ENCODE data around the gene RNASET2. TPM values are rescaled to one million over a fixed set of nuclear protein-coding genes. Genes with fewer than 3 reads are reported as not detected.
A peak's percentile ranks its signal among the peaks of the same experiment; 100 is the strongest.

RNASET2 gene, protein sequence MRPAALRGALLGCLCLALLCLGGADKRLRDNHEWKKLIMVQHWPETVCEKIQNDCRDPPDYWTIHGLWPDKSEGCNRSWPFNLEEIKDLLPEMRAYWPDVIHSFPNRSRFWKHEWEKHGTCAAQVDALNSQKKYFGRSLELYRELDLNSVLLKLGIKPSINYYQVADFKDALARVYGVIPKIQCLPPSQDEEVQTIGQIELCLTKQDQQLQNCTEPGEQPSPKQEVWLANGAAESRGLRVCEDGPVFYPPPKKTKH
- 146 TPM for total RNA-seq

DNA sequence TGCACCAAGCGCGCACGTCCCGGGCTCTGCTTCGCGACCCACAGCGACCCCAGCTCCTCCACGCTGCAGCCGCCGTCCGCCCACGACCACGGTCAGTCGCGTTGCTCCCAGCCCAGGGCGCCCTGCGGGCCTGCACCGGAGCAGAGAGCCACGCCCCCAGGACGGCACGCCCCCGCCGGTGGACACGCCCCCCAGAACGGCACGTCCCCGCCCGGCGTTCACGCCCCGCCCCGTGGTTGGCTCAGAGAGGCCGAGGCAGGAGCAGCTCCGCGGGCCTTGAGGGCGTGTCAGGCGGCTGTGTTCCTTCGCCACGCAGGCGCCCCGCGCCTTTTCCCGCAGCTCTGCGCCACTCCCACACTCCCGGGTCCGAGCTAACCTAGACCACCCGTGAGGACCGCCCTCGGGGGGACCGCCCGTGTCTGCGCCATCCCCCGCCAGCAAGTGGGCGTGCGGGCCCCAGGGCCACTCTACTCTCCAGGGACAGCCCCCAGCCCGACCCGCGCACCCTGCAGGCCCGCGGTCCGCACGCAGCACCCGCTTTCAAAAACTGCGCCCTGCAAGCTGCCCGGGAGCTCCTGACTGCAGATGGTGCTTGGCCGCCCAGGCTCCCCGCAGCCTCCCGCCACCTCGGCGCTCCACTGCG is at the start of gene RNASET2:
TSS of gene RNASET2 (minus strand) at position 107 of the 643 bp plus-strand sequence. CDS start 368 bp downstream, outside the sequence.
- DNase-seq (ENCODE audit: low spot score), result peak; percentile 98

DNA sequence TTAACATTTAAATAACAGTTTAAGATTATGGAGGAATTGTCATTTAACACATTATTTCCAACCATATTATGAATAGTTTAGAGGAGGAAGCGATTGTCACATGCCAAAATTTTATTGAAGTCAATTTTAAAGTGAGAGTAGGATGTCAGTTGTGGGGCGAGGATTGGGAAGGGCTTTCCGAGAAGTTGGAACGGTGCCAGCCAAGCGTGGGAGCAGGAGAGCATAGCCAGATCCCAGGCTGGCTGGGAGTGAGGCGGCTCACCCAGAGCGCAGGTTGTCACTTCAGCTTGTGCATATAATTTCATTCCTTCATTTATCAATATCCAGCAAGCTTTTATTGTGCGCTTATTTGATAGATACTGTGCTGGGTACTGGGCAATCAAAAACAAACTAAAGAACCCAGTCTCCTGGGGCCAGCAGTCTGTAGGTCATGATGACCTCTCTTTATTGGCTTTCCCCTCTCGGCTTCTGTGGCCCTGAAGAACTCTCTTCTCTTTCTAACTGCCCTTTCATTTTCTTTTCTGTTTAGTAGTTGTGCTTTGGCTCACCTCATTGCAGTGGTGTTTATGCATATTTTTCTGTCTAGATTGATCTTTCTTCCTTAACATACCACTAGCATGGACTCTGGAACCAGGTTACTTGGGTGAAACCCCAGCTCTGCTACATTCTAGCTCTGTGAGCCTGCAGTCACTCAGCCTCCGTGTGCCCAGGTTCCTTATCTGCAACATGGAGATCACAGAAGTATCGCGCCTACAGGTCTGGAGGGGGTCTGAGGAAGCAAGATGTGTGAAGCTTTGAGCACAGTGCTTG is 49.2 kb upstream of the RNASET2 start:
- DNase-seq (ENCODE audit: low spot score), result no peak

DNA sequence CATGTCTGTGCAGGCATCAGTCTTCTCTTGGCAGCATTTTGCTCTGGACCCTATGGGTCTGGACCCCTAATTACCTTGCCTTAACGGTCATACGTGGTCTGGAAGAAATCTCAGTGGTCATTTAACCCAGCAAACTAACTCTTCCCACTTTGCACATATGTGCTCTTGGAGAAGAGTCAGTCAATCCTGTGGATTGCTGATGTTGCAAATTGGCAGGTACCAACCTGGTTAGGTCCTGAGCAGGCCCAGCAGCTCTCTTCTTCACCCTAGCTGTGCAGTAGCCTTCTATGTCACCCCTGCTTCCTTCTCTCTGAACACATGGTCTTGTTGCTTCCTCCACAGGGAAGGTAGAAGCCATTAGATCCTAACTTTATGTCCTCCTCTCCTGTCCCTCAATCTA is 44.4 kb upstream of the RNASET2 start:
- no peak for DNase-seq (ENCODE audit: low spot score)

DNA sequence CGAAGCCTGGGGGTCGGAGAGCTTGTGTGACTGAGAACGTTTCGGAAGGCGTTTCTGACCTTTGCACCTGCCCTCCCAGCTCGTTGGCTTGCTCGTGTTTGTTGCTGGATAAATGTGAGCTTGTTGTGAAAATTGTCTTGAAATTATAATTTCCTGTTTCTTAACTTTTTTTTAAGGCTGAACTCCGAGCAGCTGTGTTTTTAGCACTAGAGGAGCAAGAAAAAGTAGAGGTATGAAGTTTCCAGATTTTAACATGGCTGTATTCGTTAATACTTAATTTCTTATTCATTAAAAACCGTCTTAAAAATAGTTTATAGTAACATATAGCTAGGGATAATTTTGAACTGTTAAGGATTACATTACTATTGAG is 43.5 kb upstream of the RNASET2 start:
- DNase-seq (ENCODE audit: low spot score), result peak; percentile 25

DNA sequence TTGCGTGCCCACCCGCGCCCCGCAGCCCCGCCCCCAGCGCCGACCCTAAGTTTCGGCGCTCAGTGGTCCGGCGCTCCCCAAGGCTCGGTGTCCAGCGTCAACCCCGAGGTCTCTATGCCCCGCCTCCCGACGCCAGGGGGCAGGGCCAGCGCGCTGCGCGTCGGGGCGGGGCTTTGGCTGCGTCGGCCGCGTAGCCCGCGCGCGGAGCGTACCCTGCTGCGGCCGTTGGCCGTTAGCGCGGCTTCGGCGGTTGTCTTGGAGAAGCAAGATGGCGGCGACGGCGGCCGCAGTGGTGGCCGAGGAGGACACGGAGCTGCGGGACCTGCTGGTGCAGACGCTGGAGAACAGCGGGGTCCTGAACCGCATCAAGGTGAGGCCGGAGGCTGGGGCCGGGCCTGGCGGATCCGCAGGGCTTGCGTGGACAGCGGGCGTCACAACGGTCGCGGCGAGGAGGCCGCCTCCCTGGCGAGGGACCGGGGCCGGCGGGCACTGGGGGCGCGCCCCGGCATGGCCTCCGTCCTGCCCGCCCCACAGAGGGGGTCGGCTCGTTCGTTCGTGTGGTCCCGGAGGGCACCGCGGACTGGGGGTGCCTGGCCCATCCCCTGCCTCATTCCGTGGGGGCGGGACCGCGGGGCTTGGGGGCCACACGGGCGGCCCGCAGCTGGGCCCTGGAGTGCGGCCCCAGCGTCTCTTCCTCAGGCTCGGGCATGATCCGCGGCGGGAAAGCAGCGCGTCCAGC is 43.0 kb upstream of the RNASET2 start, which contains the start of gene CEP43:
TSS of gene CEP43 (plus strand) at position 253 of the 739 bp plus-strand sequence. CDS start at position 269, 16 bp downstream.
- peak; percentile 95 for DNase-seq (ENCODE audit: low spot score)

DNA sequence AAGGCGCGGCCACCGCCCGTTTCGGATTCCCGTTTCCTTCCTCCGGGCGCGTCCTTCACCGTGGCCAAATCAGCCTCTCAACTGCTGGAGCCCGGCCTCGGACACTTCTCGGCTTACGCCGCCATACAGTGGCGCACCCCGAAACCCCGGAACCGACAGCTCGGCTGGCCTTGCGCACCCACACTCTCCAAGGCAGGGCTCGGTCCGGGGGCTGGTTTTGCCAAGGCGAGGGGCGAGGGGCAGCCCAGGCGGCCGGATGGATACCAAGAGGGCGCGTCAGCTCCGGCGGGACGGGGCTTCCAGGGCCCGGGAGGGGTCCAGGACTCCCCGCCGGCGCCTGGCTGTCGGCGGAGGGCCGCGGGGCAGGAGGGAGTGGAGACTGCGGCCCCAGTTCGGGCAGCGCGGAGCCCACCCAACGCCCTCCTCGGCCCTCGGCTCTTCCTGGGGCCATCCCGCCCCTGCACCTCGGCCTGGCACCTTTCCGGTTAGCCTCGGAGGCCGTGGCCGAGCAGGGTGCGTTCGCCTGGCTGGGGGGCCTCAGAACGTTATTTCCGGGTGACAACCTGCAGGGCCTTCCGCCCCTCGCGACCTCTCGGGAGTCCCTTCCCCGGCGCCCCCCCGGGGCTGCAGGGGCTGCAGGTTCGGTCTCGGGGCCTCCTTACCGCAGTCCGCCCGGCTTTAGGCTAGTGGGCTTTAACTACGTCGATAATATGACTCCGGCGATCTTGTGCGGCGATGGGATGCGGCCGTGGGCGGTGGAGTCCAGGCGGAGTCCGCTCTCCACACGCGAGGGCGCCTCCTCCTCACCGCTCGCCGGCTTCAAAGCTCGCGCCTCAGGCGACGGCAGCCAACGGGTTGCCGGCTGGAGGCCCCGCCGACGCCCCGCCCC is 42.1 kb upstream of the RNASET2 start:
- no peak for DNase-seq (ENCODE audit: low spot score)

DNA sequence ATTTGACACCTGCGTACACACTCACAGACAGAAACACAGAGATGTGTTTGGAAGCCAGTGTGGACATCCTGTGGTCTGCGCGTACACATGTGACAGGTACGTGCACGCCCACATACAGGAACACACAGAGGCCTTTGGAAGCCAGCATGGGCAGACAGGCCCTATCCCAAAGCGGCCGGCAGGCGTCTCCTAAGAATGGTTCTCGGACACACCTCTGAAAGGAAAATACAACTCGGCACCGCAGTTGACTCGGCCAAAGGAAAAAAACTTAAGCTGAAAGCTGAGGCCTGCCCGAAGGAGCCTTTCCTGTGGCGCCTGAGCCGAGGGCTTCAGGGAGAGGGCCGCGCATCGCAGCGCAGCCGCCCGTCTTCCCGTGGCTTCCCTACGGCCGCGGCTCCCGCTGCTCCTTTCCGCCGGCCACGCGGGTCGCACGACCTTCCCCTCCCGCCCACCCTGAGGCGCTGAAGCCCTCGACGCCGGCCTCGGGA is 41.5 kb upstream of the RNASET2 start:
- peak; percentile 67 for DNase-seq (ENCODE audit: low spot score)

DNA sequence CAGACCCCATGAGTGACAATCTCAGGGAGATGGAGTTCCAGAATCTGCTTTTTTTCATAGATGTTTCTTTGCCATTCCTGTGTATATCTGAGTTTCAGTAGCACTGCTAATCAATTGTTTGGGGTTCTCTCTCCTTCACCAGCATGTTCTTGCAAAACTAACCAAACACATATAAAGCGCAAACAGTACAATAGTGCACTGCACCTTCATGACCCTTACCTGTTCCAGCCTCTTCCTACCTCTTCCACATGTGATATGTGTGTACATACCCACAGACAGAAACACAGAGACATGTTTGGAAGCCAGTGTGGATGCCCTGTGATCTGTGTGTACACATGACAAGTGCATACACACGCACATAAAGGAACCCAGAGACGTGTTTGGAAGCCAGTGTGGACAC is 41.0 kb upstream of the RNASET2 start:
- no peak for DNase-seq (ENCODE audit: low spot score)

DNA sequence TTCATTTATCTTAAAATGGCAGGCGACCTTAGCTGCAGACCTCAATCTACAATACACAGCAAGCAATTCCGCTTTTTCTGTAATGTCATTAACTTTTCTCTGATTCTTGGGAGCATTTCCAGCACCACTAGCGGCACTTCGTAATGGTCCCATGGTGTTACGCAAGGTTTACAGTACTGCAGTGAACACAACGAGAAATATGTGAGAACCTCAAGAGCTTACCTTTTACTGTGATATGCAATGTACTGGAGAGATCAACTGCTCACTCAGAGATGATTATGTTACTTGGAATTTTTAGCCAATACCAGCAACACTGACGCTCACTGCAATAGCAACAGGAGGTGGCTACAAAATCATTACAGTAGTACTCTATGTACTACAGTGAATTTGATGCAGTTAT is 40.1 kb upstream of the RNASET2 start:
- DNase-seq (ENCODE audit: low spot score), result no peak

DNA sequence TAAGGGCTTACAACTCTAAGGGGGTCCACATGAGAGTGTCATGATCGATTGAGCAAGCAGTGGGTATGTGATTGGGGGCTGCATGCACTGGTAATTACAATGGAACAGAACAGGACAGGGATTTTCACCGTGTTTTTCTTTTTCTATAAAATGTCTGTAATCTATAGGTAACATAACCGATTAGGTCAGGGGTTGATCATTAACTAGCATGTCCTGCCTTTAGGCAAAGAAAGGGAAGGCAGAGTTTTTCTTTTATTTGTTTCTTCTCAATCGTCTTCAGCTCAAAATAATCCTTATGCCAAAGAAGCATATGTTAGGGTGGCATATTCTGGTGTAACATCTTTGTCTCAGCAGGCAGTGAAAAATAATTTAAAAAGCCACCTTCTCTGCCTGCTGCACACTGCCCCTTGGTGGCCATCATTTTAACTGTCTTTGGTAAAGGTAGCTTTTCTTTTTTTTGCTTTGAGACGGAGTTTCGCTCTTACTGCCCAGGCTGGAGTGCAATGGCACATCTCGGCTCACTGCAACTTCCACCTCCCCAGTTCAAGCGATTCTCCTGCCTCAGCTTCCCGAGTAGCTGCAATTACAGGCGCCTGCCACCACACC is 33.2 kb upstream of the RNASET2 start:
- peak; percentile 25 for DNase-seq (ENCODE audit: low spot score)

DNA sequence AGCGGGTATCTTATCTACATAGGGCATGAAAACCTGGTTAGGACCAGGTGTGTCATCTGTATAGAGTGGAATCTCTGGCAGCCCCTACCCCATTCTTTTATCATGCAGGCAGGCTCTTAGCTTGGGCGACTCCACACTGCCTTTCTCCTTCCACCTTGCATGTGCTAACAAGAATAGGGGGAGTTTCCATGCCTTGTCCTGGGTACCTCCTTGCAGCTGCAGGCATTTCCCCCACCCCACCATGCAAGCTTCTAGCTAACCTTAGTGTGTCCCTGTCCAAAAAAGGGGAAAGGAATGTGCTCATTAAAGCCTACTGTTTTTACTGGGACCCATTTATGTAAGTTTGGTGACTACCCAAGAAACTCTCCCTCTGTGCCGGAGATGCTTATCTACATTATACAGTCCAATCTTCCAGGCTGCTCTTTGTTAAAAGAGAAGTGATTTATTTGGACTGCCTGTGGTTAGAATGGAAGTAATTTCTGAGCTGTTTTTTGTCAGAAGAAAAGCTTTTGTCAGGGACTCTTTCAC is 32.4 kb upstream of the RNASET2 start:
- no peak for DNase-seq (ENCODE audit: low spot score)

DNA sequence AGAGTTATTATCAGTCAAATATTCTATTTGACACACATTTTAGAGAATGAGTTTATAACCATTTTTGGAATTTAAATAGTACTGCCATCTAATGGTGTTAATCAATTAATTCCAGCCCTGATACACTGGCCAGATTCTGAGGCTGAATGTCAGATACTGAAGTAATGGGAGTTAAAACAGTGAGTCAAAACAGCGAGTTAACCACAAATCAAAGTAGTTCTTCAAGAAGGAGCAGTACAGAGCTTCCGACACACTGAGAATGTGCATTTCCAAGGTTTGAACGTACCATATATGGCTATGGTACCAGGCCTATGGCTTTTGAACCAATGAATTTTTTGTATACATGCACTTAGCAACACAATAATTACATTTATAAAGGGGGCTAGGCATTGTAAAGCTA is 31.6 kb upstream of the RNASET2 start:
- no peak for DNase-seq (ENCODE audit: low spot score)

DNA sequence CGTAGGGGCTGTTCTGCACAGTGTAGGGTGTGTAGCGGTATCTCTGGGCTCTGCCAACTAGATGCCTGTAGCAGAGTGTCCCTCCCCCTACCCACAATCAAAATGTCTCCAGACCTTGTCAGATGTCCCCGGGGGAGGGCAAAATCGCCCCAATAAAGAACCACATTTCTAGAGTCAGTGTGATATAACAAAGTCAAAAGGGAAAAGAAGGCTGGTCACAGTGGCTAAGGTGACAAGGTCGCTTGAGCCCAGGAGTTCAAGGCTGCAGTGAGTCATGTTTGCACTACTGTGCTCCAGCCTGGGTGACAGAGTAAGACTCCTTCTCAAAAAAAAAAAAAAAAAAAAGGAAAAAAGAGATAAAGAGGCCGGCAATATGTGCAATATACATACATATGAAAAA is 31.1 kb upstream of the RNASET2 start:
- no peak for DNase-seq (ENCODE audit: low spot score)

DNA sequence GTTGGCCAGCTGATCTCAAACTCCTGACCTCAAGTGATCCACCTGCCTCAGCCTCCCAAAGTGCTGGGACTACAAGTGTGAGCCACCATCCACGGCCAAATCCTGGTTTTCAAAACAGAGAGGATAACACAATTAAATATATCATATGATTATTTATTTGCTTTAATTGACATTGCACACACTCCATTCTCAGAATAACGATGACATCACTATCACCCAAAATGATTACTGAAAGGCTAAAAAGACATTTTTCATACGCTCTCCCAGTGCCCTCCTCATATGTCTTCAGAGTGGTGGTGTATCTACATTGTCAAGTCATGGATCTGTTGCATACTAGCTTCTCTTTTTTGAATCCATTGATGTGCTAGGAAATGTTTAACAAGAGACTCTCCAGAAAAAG is 24.4 kb upstream of the RNASET2 start:
- DNase-seq (ENCODE audit: low spot score), result no peak

DNA sequence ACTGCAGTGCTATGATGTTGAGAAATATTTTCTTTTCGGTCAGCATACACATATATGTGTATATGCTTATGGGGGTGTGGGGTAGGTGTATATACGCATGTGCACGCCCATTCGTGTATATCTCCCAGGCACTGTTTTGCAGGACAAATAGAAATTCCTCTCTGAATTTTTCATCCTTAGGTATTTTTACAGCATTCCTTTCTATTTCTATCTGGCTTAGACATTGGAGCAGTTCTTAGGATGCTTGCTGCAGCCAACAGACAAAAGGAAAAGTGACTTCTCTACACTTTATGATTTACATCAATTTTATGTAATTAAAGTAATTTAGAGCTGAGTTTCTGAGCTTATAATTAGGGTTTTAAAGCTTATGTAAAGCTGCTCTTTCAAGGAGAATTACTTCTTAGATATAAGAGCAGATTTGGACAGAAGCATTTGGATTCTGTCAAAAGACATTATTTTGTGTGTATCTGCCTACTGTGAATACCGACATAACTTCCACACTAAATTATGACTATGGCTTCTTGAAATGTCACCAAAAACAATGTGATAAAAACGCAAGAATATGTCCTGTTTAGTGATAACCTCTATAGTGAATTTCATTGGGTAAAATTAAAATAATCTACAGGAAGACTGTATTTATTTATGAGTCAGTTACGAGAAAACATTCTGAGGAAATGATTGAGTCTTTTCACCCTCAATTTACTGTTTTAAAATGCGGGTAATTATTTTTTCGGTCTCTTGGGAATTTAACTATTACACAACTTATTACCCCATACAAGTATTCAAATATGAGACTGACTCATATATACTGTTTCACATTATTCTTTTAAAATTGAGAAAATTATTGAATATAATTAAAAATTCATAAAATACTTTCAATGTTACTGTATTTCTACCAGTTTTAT is 21.5 kb upstream of the RNASET2 start:
- no peak for DNase-seq (ENCODE audit: low spot score)

DNA sequence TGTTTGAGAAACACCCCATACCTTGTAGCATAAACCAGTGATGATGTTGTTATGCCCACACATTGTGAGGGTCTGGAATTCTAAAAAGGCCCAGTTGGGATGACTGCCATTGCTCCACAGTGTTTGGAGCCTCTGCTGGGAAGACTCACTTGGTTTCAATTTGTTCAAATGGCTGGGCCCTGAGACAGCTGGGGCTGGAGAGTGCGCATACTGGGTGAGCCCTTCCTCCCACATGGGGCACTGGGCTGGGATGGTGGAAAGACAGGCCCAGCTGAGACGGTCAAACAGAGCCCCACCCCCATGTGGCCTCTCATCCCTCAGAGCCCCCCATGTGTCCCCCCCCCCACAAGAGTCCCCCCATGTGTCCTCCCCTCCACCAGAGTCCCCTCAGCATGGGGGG is 20.3 kb upstream of the RNASET2 start:
- no peak for DNase-seq (ENCODE audit: low spot score)

DNA sequence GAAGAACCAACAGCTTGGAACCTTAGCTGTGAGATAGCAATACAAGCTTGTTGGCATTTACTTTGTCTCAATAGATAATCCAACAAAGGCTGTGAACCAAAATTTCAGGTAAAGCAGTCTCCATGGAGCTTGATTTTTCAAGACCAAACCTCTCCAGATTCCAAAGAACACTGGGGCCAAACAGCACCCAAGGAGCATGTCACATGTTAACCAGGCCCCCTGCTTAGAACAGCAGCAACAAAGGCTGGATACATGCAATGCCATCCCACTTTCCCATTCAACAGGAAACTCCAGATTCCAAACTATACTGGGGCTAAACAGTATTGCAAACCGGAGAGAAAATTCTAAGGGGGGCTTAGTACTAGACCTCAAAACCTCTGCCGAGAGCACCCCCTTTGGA is 15.8 kb upstream of the RNASET2 start:
- no peak for DNase-seq (ENCODE audit: low spot score)

DNA sequence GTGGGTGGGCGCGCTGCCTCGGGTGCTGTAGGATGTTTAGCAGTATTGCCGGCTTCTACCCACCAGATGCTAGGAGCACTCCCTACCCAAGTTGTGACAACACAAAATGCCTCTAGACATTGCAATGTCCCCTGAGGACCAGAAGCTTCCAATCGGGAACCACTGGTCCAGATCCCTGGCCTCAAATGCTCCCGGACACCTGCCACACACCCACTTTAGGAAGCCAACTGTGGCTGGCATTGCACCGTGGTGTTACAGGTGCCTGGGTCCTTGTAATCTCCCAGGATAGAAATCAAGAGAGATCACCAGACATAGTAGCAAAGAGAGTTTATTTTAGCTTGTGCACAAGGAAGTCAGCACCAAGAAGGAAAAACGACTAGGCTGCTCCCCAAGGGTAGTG is 14.9 kb upstream of the RNASET2 start:
- no peak for DNase-seq (ENCODE audit: low spot score)

DNA sequence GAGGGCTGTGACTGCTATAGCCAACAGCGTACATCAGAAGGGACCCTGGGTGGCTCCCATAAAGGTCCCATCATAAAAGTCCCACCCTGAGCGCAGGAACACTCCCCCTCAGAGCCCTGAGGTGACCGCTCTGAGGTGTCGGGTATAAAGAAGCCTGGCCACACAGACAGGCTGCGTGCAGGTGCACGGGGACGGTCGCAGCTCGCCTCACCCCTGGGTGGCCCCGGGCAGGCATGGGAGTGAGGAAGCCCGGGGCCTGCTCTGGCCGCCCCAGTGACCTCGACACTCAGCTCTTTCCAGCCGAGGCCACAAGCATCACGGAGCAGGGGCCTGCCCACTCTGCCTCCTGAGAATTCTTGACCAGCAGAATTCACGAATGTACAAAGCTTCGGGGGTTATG is 14.4 kb upstream of the RNASET2 start:
- no peak for DNase-seq (ENCODE audit: low spot score)

All from mucosa of gallbladder (tissue), 1 donor.